Epidermal melanocyte (primary cell): ENCODE measurements around the gene MTCL1.

ENCODE experiments used
- DNase-seq: peaks from one replicate; pipeline ENCODE4 v3.0.0; 2011; ENCODE audit warnings: low spot score; ENCODE audit not compliant: insufficient read length

MTCL1 gene

GRCh38 chr18:8767340-8767739 lies 62.0 kb downstream of the MTCL1 start:
- DNase-seq = no peak

- DNase-seq = no peak
Measured at GRCh38 chr18:8769509-8770095, 64.2 kb downstream of the MTCL1 start.

- DNase-seq = no peak
Measured at GRCh38 chr18:8770657-8771056, 65.3 kb downstream of the MTCL1 start.

- no peak for DNase-seq
Measured at GRCh38 chr18:8771930-8772329, 66.6 kb downstream of the MTCL1 start.

GRCh38 chr18:8773980-8774379 lies 68.6 kb downstream of the MTCL1 start:
- DNase-seq = no peak

GRCh38 chr18:8776013-8776943 lies 70.9 kb downstream of the MTCL1 start:
- DNase-seq = no peak

GRCh38 chr18:8777846-8778245 lies 72.5 kb downstream of the MTCL1 start:
- no peak for DNase-seq

GRCh38 chr18:8778386-8778785 lies 73.0 kb downstream of the MTCL1 start:
- no peak for DNase-seq

- DNase-seq = no peak
Measured at GRCh38 chr18:8778824-8779223, 73.5 kb downstream of the MTCL1 start.

GRCh38 chr18:8779251-8779650 lies 73.9 kb downstream of the MTCL1 start:
- DNase-seq = no peak

GRCh38 chr18:8780227-8780626 lies 74.9 kb downstream of the MTCL1 start:
- DNase-seq = peak; percentile 55

- DNase-seq = no peak
Measured at GRCh38 chr18:8781671-8782070, 76.3 kb downstream of the MTCL1 start.

GRCh38 chr18:8783335-8783993 lies 78.1 kb downstream of the MTCL1 start:
- no peak for DNase-seq

- DNase-seq = no peak
Measured at GRCh38 chr18:8783994-8784530, 78.7 kb downstream of the MTCL1 start.

- DNase-seq = no peak
Measured at GRCh38 chr18:8785261-8785660, 79.9 kb downstream of the MTCL1 start.

- no peak for DNase-seq
Measured at GRCh38 chr18:8785855-8786482, 80.6 kb downstream of the MTCL1 start.

GRCh38 chr18:8786483-8787370 lies 81.4 kb downstream of the MTCL1 start:
- DNase-seq = no peak

GRCh38 chr18:8787371-8787670 lies 82.0 kb downstream of the MTCL1 start:
- no peak for DNase-seq

- no peak for DNase-seq
Measured at GRCh38 chr18:8787794-8788193, 82.4 kb downstream of the MTCL1 start.

- DNase-seq = no peak
Measured at GRCh38 chr18:8788503-8789429, 83.4 kb downstream of the MTCL1 start.
